Activated CD8-positive, alpha-beta memory T cell treated with anti-CD3 and anti-CD28 coated beads, Interleukin-2, amount 50 U/mL, for 24 hours (primary cell): ENCODE measurements around the gene CREB5.
"Not testable (repeated sequence)": the region's sequence is repeated elsewhere in the genome, so short reads cannot be mapped to it uniquely, and the experiment has no call there.

ENCODE experiments used
- DNase-seq: peaks from one replicate; pipeline ENCODE4 v3.0.0-alpha.2; 2020; ENCODE audit errors: extremely low read depth

Gene CREB5

DNA sequence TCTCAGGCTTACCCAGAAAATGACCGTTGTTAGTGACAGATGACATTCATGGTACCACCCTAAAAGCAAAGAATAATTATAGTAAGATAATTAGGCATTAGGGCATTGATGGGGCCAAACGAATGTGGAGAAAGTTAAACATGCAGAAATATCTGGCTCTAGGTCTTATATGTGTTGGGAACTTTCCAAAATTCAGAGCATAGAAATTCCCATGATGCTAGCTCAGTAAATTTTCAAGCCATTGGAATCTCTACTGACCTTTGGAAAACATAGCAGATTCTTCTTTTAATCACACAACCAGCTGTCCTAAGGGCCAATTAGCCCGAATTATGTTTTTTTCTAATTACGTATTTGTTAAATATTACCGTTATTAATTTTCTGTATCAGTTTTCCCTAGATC is 136.1 kb downstream of the CREB5 start:
- DNase-seq = no peak

DNA sequence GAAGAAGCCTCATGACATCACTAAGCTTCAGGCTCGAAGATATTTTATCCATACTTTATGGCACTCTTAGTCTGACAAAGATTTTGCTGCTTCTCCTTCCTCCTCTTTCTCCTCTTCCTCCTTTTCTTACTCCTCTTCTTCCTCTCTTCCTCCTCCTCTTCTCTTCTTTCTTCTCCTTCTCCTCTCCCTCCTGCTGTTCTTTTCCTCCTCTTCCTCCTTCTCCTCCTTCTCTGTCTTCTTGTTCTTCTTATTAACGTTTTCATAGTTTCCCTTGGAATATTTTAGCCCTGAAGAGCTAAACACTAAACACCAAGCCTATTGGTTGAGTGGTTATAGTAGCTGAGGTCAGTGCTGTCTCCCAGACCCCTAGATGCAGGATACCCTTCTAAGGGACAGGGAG is 137.7 kb downstream of the CREB5 start:
- DNase-seq = no peak

DNA sequence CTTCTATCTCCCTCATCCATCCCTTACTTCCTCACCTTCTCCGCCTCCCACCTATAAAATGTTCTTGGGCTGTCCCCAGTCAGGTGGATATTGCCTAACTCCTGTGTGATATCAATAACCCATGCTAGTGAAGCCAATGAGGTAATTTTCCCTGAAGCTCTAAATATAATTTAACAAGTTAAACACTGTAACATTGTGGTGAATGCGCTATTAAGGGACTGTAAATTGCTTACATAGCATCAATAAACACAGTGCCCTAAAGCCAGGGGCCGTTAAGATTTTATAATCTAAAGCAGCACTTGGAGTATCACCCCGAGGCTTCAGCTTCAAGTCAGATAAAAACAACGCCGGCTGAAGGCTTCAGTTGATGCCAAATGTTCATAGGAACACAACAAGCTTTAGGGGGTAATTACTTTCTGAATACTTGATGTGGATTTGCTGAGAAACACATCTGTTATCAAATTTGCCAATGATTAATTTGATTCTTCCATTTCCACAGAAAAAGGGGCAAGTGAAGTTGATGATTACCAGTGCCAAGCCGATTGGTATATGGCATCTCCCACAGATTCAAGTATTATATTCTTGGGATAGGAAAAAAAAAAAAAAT is 138.4 kb downstream of the CREB5 start:
- DNase-seq = no peak

DNA sequence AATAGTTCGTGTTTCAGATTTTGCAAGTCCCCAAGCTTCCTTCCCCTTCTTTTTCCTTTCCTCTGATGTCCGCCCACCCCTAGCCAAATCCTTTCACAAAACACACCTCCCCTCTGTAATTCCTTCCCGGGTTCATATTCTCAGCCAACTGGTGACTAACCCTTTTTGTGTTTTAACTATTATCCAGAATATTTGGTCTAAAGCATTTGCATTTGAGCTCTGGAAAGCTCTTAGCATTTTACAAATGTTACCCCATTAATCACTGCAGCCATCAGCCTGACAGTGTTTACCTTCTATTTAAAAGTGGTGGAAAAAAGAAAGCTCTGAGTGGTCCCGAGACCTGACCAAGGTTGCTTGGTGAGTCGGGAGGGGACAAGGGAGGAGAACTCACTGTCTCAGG is 139.0 kb downstream of the CREB5 start:
- DNase-seq = no peak

DNA sequence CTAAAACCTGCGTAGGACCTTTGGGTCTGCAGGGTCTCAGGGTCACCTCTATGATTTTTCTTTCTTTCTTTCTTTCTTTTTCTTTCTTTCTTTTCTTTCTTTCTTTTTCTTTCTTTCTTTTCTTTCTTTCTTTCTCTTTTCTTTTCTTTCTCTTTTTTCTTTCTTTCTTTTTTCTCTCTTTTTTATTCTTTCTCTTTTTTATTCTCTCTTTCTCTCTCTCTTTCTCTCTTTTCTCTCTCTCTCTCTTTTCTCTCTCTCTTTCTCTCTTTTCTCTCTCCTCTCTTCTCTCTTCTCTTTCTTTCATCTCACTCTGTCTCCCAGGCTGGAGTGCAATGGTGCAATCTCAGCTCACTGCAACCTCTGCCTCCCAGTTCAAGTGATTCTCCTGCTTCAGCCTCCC is 139.4 kb downstream of the CREB5 start:
- not testable (repeated sequence) for DNase-seq

DNA sequence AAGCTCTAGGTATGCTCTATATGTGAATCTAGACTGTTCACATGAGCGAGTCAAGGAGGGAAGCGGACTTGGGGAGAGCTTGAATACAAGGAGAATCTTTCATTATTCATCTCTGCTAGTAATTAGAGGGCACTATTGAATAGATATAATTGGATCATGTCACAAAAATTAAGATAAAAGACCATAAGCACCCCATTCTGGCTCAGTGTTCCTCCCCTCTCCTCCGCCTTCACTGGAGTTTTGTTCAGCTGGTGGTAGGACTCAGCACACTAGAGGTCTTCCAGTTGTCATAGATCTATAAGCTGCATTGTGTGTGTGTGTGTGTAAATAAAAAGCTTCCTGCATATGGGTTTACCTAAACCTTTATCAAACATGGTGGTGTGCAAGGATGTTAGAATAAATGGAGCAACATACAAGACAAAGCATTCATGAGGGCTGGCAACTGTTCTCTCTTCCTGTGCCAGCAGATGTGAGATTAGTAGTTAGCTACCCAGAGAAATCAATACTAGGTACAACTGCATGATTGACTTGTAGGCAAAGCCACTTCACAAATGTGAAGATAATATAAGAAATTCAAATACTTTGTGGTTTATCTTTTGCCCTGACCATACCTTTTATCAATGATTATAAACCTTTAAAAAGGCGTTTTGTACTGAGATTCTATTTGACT is 142.6 kb downstream of the CREB5 start:
- DNase-seq = no peak

DNA sequence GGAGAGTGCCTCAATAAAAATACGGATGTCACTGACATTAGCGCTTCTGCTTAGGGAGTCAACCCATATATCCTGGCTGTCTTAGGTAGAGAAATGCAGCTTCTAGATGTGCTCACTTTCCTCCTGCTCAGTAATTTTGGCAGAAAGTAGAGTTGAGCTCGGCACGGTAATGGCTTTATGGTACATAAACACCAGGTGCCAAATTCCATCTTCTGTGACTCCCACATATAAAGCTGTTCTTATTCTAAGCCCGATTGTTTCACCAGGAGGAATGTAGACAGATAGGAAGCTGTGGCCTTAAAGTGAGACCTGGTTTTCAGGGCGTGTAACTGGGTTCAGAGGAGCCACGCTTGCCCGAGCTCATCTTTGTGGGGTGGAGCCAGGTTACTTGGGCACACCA is 143.7 kb downstream of the CREB5 start:
- DNase-seq = no peak

DNA sequence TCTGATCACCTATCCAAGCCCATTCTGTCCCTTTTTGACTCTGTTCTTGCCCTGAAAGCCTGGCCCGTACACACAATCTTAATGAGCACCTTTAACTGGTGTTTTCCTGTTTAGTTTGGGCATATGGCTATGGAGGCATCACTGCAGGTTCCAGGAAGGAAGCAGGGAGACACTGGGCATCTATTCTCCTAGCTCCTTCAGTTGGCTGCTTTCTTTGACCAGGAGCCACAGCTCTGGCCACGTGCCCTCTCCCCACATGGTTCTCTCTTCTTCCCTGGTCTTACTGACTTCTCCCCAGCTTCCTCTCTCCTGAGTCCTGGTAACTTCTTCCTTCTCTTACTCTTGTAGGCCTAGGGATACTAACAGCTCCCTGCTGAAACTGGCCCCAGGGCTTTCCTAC is 144.4 kb downstream of the CREB5 start:
- no peak for DNase-seq

DNA sequence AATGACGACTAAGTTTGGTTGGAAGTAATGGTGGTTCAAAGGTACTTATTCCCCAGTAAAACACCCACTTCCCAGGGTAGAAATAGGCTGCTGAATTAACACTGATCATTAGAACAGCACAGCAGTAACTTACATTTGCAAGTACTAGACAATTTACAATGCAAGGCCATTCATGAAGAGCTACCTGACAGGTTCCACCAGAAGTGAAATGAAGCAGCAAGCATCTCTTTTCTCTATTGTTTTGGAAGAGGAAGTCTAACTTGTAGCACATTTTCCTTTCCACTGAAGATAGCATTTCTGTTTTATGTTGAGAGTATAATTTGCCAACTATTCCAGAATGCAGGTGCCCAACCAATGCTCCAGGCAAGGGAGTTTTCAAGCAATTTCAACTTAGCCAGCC is 145.9 kb downstream of the CREB5 start:
- DNase-seq = no peak

DNA sequence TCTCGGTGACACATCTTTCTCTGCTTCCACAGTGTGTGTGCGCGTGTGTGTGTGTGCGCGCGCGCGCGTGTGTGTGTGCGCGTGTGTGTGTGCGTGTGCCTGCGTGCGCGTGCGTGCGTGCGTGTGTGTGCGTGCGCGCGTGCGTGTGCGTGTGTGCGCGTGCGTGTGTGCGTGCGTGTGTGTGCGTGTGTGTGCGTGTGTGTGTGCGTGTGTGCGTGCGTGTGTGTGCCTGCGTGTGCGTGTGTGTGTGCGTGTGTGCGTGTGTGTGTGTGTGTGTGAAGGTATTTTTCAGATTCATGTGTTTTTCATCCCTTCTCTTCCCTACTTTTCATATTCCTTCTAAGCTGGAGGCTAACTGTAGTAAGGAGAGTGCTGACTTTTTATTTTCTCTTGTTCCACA is 148.4 kb downstream of the CREB5 start:
- DNase-seq = no peak

DNA sequence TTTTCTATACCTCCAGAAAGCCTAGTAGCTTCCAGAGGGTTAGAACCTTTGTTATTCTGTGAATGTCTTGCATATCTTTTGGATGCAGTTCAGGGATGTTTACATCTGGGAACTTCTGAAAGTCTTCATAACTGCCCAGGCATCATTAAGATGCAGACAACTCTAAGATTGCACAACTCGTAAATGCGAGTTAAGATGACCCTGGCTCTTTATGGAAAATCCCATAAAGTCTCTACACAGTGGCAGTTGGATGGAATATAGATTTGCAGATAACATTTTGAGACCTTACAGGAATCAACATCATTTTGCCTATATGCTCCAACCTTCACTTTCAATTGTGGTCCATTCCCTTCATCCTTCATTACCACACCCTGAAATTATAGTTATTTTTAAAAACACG is 151.7 kb downstream of the CREB5 start:
- no peak for DNase-seq

DNA sequence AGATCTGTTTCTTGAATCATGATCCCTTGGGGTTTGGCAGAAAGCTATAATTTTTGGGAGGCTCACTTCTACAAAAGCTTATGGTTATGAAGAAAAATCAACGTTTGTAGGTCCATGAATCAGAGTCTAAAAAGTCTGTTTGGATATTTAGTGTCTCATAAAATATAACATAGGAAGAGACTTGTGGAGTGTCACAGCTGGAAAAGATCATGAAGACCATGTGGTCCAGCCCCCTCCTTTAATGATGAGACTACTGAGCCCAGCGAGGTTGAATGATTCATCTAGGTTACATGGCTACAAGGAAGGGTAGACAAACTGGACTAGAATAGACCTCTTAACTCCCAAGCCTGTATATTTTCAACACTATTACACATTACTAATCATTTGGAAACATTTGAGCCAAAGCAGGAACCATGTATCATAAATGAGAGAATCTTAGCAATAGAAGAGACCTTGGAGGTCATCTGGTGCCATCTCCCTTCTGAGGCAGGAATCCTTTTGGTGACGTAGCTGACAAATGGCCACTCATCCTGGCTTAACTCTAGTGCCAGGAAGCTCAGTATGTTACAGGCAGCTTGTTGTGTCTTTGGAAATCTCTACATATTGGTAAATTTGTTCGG is 152.5 kb downstream of the CREB5 start:
- DNase-seq = no peak

DNA sequence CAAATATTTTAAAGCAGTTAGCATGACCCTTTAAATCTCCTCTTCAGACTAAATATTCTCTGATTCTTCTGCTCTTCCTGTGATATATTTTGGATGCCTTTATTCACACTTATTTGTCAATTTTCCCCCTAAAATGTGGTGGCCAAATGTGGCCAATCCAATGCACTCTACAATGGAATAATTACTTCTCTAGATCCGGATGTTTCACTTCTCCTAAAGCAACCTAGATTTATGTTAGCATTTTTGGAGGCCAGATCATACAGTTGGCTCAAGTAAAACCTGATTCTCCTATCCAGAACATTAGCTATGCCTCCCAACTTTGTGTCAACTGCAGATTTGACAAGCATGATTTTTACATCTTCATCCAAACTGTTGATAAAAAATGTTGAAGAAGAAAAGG is 153.7 kb downstream of the CREB5 start:
- DNase-seq = no peak

DNA sequence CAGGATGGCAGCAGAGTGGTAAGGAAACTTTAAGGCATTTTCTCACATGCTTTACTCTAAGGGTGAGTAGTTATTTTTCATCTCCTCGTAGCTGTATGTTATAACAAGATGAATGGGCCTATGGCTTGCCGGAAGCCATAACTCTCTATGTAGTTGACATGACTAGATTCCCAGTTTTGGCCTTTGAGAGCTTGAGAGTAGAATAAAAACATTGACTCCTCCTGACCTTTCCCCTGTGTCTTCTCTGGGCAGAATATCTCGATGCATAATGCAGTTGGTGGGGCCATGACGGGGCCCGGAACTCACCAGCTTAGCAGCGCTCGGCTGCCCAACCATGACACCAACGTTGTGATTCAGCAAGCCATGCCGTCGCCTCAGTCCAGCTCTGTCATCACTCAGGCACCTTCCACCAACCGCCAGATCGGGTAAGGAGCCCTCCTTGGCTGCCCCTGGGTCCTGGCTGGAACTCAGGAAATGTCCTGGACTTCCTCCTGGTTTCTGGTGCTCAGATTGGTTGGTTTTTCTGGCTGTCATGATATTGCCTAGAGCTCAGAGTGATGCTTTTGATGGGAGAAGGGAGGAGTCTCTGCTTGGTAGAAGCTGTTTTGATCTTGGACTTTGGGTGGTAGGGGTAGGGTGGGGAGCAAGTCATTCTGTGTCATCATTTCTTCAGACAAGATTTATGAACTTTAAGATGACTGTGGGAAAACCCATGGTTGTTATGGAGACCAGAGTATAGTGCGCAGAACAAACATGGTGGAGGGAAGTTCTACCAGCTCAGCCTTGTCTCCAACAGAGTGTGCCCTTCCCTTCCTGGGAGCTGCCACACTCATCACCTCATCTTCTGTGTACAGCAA is 158.0 kb downstream of the CREB5 start:
- no peak for DNase-seq

DNA sequence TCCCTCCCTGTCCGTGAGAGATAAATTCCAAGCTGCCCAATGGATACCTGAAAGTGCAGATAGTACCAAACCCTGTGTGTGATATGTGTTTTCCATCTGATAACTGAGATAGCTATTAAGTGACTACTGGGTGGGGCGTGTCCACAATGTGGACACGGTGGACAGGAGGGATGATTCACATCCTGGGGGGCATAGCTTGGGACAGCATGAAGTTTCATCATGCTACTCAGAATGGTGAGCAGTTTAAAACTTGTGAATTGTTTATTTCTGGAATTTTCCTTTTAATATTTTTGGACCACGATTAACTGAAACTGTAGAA is 158.6 kb downstream of the CREB5 start:
- no peak for DNase-seq

DNA sequence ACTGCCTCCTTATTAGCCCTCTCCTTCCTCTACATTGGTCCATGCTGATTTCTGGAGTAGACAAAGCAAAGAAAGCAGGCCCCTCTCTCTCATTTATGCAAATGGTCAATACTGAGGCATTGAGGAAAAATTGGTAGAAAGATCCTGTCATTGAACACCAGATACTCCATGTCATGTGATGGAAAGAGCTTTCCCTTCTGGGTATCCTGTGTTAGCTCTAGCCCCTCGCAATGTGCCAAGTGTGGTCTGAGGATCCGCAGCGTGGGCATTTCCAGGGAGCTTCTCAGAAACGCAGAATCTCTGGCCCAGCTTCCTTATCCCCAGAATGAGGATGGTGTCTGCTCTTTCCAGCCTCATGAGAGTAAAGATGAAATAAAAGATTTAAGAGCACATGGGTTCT is 159.1 kb downstream of the CREB5 start:
- DNase-seq = no peak

DNA sequence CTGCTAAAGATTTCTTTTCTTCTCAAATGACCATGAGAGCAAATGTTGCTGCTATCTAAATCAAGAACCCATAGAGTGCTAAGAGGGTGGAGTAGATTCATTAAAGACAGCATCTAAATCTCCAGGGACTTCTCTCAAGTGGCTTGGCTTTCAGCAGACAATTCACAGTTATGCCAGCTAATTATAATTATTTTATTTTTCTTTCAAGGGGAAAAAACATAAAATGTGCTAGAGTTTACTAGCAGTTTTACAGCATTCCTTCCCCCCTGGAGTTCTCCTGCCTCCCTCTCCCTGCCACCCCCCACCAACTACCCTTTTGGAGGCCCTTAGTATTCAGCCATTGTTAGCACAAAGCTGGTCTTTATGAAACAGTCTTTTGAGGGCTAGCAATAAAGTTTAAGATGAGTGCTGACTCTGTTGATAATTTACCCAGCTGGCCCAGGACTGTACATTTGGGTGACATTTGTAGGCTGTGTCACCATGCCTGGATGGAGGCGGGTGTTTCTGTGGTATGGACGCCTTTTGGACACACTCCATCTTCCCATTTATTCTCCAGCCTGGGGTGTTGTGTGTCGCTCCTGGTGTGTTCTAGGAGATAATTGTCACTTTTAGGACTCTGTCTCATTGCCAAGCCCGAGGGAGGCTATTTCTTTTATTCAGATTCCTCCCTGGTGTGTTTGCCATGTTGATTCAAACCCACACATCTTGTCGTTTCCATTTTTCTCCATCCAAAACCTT is 160.2 kb downstream of the CREB5 start:
- DNase-seq = no peak

DNA sequence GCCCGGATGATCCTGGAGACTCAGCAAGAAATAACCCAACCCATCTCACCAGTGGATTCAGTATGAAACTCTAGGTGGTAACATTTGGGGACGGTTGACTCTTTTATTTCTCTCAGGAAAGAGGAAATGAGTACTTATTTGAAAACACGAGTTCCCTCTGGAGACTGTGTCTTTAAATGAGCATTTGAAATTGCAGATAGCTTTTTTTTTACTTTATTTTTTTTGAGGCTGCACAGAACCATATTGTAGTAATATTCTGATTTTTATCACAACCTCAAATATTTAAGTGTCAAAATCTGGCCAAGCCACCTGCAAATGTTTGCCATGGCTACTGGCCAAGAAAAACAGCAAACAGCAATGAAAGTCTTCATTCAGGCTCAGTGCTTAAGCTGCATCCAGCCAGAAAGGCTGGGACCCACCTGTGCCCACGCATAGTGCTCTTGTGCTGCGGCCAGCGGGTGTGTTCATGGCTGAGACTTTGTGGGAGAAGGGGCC is 160.8 kb downstream of the CREB5 start:
- DNase-seq = no peak

DNA sequence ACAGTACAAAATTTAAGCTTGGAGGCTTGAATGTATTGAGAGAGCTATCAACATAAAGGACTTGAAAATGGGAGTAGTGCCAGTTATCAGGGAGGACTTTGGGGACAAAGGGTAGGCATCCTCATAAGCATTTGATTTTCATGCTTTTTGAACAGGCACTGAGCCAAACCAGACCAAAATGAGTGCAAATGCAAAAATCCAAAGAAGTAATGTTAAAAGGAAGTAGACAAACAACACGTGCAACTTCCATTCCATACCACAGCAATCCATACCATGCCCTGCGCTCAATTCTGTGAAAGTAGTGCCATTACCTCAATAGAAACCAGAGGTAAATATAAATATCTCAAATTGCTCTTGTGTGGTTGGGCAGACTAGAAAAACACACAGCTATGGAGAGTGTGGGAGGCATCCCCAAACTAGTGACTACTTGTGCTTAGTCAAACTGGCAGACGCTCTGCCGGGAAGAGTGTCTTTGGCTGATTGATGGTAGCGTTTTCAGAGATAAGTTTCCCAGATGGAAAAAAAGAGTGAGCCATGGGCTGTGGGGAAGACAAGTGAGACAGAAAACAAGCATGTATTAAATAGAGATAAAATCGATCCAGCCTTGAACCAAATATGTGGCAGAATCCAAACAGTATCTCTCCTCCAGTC is 161.5 kb downstream of the CREB5 start:
- DNase-seq = no peak

DNA sequence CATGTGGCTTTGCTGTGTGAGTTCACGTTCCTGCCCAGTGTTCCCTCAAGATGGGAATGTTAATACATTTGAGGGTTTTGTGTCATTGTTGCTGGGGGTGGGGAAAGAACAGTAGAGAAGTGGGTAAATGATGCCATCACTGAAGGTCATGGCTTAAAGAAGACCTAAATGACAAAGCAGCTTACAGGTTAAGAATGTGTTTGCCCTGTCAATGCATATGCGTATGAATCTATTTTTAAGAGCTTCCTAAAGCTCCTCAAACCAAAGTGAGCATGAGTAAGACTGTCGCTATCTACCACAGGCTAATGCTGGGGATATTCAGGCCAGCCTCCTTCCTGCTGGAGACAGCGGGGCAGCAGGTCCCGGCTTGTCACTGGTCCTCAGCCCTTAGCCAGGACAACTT is 162.9 kb downstream of the CREB5 start:
- DNase-seq = no peak

DNA sequence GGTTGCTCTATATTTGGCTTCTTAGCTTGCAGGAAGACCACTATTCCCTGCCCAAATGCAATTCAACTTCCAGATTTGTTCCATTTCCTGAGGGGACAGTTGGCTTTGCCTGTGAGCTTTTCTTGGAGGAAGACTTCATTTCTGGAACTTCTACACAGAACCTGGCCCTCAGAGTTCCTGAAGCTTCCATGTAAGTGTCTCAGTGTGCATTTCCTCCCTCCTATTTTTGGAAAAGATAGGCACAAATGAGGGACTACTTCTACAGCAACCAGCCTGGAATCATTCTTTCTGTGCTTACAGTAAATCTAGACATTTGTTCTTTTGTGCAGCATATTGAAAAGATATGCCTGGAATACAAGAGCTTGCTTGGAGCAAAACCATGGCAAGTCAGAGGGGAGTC is 164.3 kb downstream of the CREB5 start:
- no peak for DNase-seq
